Lower lobe of right lung (tissue), 2 donors: Measurements from ENCODE around the gene IL4I1. TPM values are rescaled to one million over a fixed set of nuclear protein-coding genes. Genes with fewer than 3 reads are reported as not detected.

Experiments
- ATAC-seq, 2 donors: fragments of 200-7000 bp; cut with Tn5 transposase; one replicate each; pipeline ENCODE4 v1.9.1; 2020 to 2022; ENCODE audit warnings: mild to moderate bottlenecking in 2 of 2, moderate library complexity in 2 of 2
- DNase-seq: peaks from one replicate; pipeline ENCODE4 v3.0.0-alpha.2; 2020
- H3K27ac ChIP-seq: fragments of 200-600 bp; one replicate; pipeline ENCODE4 v1.8.0; 2022
- H3K27me3 ChIP-seq: fragments of 200-600 bp; one replicate; pipeline ENCODE4 v1.8.0; 2022; ENCODE audit warnings: low read depth
- H3K36me3 ChIP-seq: fragments of 200-600 bp; one replicate; pipeline ENCODE4 v1.8.0; 2022; ENCODE audit warnings: mild to moderate bottlenecking
- H3K4me1 ChIP-seq: fragments of 200-600 bp; one replicate; pipeline ENCODE4 v1.8.0; 2022
- H3K4me3 ChIP-seq: fragments of 200-600 bp; one replicate; pipeline ENCODE4 v1.8.0; 2022; ENCODE audit warnings: mild to moderate bottlenecking
- H3K9me3 ChIP-seq: fragments of 200-600 bp; one replicate; pipeline ENCODE4 v1.8.0; 2022
- intact Hi-C: fragments of 100-400 bp; cut with DNase I; formaldehyde crosslinking; loops from one replicate; pipeline ENCODE4 v1.11.0; 2022
- total RNA-seq: library from RNA; stranded (reverse); fragmentation: NEBNext Ultra II Directional; extraction: Animal tissue kit (Norgen Biotek cat#: 25700); gene quantifications from one replicate; pipeline ENCODE4 v1.2.1, GENCODE V29; 2021
- TF ChIP-seq, protein P1 (sequence below): fragments of 200-600 bp; IDR thresholded peaks from one replicate; pipeline ENCODE4 v1.8.0; 2022; ENCODE audit warnings: antibody characterized with exemption, mild to moderate bottlenecking
- donor health status: DM: no; HTN: yes; CAD: no; lungs with severe emphysema.

IL4I1 gene
- total RNA-seq, 1 donor from 2014 or later, result 1.6 TPM

DNA sequence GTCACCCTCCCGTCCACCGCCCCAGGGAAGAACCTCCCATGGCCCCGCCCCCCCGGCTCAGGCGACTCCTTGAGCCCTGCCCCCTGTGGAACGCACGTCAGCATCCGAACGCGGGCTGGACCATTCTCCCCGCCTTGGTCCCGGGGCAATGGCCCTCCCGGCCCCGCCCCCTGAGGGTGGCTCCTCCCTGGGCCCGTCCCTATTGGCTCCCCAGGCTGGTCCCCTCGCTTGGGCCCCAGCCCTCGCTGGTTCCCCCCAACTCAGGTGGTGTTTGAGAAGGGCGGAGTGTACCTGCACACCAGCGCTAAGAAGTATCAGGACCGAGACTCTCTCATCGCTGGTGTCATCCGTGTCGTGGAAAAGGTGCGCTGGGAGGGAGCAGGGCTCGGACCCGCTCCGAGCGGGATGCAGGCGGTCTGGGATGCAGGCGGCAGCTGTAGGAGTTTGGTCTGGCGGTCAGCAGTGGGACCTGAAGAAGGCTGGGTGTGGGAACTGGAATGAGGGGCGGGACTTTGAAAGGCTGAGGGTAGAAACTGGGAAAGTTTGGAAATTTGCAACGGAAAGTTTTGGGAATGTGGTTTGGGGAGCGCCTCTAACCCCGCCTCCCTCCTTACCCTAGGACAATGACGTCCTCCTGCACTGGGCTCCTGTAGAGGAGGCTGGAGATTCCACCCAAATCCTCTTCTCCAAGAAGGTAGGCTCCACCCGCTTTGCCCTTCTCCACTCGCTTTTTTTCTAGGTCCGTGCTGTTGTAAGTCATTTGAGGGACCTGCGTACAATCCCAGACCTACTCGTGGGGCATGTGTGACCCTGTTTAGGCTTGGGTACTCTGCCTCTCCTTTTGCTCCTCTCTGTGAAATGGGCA, 18.6 kb downstream of the IL4I1 start:
- Histone ChIP-seq H3K36me3 (peaks cover 48% of the 10 kb centered on the region), H3K27ac (peak overlapping the region; percentile 99), H3K9me3 (no peaks in the 10 kb centered on the region), H3K27me3 (no peaks in the 10 kb centered on the region), H3K4me3 (peak overlapping the region; percentile 89), H3K4me1 (peaks cover 26% of the 10 kb centered on the region)
- DNase-seq, result peak; percentile 99
- intact Hi-C loops, result no loop called here
- ATAC-seq, result peak; percentile 82 to 87
- TF ChIP-seq, protein P1, sequence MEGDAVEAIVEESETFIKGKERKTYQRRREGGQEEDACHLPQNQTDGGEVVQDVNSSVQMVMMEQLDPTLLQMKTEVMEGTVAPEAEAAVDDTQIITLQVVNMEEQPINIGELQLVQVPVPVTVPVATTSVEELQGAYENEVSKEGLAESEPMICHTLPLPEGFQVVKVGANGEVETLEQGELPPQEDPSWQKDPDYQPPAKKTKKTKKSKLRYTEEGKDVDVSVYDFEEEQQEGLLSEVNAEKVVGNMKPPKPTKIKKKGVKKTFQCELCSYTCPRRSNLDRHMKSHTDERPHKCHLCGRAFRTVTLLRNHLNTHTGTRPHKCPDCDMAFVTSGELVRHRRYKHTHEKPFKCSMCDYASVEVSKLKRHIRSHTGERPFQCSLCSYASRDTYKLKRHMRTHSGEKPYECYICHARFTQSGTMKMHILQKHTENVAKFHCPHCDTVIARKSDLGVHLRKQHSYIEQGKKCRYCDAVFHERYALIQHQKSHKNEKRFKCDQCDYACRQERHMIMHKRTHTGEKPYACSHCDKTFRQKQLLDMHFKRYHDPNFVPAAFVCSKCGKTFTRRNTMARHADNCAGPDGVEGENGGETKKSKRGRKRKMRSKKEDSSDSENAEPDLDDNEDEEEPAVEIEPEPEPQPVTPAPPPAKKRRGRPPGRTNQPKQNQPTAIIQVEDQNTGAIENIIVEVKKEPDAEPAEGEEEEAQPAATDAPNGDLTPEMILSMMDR, result no peak

DNA sequence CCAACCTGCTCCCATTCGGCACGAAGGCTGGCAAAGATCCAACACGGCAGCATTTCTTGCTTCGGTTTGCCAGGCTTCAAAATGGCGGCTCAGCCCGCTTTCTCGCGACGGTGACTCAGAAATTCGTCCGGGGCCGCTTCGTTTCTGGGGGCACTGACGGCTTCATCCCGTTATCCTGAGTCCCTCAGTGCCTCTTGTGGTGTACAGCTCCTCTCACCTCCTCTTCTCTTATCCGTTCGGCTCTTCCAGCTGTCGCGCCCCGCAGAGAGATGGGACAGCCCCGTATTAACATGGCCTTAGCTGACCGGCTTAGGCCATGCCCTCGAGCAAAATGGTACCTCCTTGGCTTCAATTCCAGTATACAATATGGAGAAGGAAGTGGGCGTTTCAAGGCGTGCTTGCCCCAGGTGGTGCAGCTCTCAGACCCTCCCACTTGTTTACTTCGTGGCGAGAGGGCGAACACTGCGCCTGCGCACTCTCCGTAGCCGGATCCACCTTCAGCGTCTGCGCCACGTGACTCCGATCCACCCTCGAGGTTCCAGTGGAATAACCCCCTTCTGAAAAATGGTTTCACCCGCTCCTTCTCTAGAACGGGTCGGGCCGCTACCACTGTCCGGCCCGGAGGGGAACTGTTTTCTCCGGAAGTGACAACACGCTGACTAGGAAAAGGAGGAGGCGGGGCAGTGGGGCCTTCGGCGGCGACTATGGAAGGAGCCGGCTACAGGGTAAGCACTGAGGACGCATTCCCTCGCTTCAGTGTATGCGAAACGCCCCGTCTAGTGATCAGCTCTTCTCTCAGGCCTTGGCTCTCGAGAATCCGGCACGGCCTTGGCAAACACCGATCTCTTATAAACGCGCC, 19.4 kb downstream of the IL4I1 start, which contains the start of the genes AKT1S1 and TBC1D17:
TSS of gene AKT1S1 (minus strand) at position 336 of the 859 bp plus-strand sequence. CDS start 4,060 bp downstream, outside the sequence.
TSS of gene TBC1D17 (plus strand) at position 683 of the 859 bp plus-strand sequence. CDS start at position 705, 22 bp downstream.
- H3K27ac ChIP-seq, result peak within 1 kb of the TSS; percentile 99
- ATAC-seq (peak; percentile 90 to 91), DNase-seq (peak; percentile 99)
- peaks cover 39% of the 10 kb centered on the region for H3K36me3 ChIP-seq
- TF ChIP-seq, protein P1, result no peak
- H3K27me3 ChIP-seq, result no peaks in the 10 kb centered on the region
- intact Hi-C loops, result no loop called here
- peaks cover 26% of the 10 kb centered on the region for H3K4me1 ChIP-seq
- peak within 1 kb of the TSS; percentile 89 for H3K4me3 ChIP-seq
- H3K9me3 ChIP-seq, result no peaks in the 10 kb centered on the region

DNA sequence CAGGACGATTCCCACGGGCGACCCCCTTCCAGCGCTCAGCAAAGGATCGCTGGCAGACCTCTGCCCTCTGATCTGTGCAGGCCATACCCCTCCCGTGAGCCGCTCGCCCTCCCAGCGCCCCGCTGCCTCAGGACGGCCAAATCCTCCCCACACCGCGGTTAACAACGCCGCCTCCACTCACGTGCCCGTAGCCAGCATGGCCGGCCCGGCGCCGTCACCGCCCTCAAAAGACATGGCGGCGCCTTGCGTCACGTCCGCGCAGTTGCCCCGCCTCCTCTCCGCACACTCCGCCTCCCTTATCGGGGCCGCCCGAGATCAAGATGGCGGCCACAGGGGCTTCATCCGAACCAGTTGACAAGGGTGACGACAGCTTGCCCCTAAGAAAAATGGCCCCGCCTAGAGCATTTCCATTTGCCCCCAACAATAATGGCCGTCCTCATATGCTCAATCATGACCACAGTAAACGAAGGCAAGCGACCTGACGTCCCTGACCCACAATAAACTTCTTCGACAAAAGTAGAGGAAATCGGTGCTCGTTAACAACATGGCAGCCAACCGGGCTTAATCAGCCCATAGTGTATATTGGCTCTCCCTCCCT, 20.2 kb downstream of the IL4I1 start:
- peak overlapping the region; percentile 89 for H3K4me3 ChIP-seq
- peak overlapping the region; percentile 99 for H3K27ac ChIP-seq
- H3K4me1 ChIP-seq, result peaks cover 26% of the 10 kb centered on the region
- TF ChIP-seq, protein P1, result no peak
- no peaks in the 10 kb centered on the region for H3K9me3 ChIP-seq
- ATAC-seq, result peak; percentile 85 to 87
- peaks cover 33% of the 10 kb centered on the region for H3K36me3 ChIP-seq
- peak; percentile 98 for DNase-seq
- intact Hi-C loops, result no loop called here
- no peaks in the 10 kb centered on the region for H3K27me3 ChIP-seq

DNA sequence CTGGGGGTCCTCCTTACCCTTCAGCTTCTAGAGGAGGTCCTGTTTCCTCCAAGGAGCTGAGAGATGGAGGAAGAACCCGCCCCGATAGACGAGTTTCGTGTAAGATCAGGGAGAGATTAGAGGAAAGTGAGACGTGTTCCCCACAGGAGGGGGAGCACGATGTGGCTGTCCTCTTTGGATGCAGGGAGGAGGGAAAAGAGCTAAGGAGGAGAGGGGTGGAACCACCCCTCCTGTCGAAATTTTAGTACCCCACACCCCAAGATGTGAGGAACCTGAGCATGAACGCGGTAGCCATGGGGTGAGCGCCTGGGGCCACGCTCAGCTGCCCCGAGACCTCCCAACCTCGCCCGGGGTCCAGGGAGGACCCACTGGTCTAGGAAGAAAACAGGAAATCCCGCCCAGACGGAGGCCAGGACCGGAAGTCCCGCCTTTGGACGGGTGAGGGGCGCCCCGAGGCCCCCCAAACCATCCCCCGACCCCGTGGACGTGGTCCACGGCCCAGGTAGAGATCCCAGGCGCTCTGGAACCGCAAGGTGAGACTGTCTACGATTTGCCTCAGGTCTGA, 20.7 kb downstream of the IL4I1 start:
- H3K36me3 ChIP-seq, result peaks cover 33% of the 10 kb centered on the region
- TF ChIP-seq, protein P1, result no peak
- intact Hi-C loops, result no loop called here
- peak overlapping the region; percentile 99 for H3K27ac ChIP-seq
- H3K4me1 ChIP-seq, result peaks cover 26% of the 10 kb centered on the region
- no peaks in the 10 kb centered on the region for H3K27me3 ChIP-seq
- no peaks in the 10 kb centered on the region for H3K9me3 ChIP-seq
- DNase-seq, result peak; percentile 75
- peak overlapping the region; percentile 89 for H3K4me3 ChIP-seq
- peak; percentile 2 to 23 for ATAC-seq

- no peaks in the 10 kb centered on the region for H3K27me3 ChIP-seq
- ATAC-seq (no peak), DNase-seq (no peak)
- TF ChIP-seq, protein P1, result no peak
- H3K9me3 ChIP-seq, result no peaks in the 10 kb centered on the region
- H3K4me1 ChIP-seq, result peaks cover 32% of the 10 kb centered on the region
- H3K36me3 ChIP-seq, result peaks cover 29% of the 10 kb centered on the region
- peak overlapping the region; percentile 89 for H3K4me3 ChIP-seq
- intact Hi-C loops, result no loop called here
- H3K27ac ChIP-seq, result peak overlapping the region; percentile 99
Measured at GRCh38 chr19:49875177-49875576, 21.5 kb downstream of the IL4I1 start.
